ENCODE data around the gene LYRM4. TPM values are rescaled to one million over a fixed set of nuclear protein-coding genes. Genes with fewer than 3 reads are reported as not detected.
A peak's percentile ranks its signal among the peaks of the same experiment; 100 is the strongest.

LYRM4 gene
- polyA plus RNA-seq, 1 donor (not counting 4 experiments of a cell fraction or from before 2014, with no cell fraction given) = 41.1 TPM

GRCh38 chr6:5083813-5084359 lies 176.9 kb downstream of the LYRM4 start:
- H2AFZ ChIP-seq (ENCODE audit: control insufficient read depth, low read length) = no peak overlapping the region
- H3K4me1 ChIP-seq (ENCODE audit: control insufficient read depth, extremely low read depth, insufficient read depth, low read length) = peaks cover 21% of the 10 kb centered on the region
- FAIRE-seq (no peak), DNase-seq (ENCODE audit: low read depth, low spot score) (no peak)
- no peak overlapping the region for H3K4me2 ChIP-seq (ENCODE audit: control insufficient read depth, extremely low read depth, insufficient read depth, low read depth, low read length)
- peaks cover 21% of the 10 kb centered on the region for H3K27me3 ChIP-seq (ENCODE audit: control insufficient read depth, extremely low read depth, insufficient read depth, low read length)
- H3K4me3 ChIP-seq (ENCODE audit: control insufficient read depth in 2 of 3, extremely low read depth in 1 of 3, insufficient read depth in 2 of 3, low read depth in 1 of 3, low read length in 3 of 3) = no peak overlapping the region
- H3K36me3 ChIP-seq (ENCODE audit: control insufficient read depth in 2 of 2, extremely low read depth in 1 of 2, insufficient read depth in 2 of 2, low read length in 2 of 2) = no peaks in the 10 kb centered on the region
- H3K9me1 ChIP-seq (ENCODE audit: control insufficient read depth, extremely low read depth, insufficient read depth, low read length) = no peaks in the 10 kb centered on the region
- no peaks in the 10 kb centered on the region for H4K20me1 ChIP-seq (ENCODE audit: control insufficient read depth, extremely low read depth, insufficient read depth, low read length)
- no peak overlapping the region for H3K9ac ChIP-seq (ENCODE audit: control insufficient read depth, extremely low read depth, insufficient read depth, low read length)
- dilution Hi-C loops (cut with MboI; ENCODE audit: extremely low pct_ligation_motif_present, low sequenced_read_pairs) = no loop called here
- no peak overlapping the region for H3K27ac ChIP-seq (ENCODE audit: control insufficient read depth, insufficient read depth, low read length)
- TF ChIP-seq, protein P1, sequence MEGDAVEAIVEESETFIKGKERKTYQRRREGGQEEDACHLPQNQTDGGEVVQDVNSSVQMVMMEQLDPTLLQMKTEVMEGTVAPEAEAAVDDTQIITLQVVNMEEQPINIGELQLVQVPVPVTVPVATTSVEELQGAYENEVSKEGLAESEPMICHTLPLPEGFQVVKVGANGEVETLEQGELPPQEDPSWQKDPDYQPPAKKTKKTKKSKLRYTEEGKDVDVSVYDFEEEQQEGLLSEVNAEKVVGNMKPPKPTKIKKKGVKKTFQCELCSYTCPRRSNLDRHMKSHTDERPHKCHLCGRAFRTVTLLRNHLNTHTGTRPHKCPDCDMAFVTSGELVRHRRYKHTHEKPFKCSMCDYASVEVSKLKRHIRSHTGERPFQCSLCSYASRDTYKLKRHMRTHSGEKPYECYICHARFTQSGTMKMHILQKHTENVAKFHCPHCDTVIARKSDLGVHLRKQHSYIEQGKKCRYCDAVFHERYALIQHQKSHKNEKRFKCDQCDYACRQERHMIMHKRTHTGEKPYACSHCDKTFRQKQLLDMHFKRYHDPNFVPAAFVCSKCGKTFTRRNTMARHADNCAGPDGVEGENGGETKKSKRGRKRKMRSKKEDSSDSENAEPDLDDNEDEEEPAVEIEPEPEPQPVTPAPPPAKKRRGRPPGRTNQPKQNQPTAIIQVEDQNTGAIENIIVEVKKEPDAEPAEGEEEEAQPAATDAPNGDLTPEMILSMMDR (optimal IDR thresholded peaks at IDR 0.05 in 1 of 3, IDR thresholded peaks at IDR 0.05 in 1 of 3, conservative IDR thresholded peaks at IDR 0.05 in 1 of 3; ENCODE audit: extremely low read depth in 1 of 3, insufficient read depth in 2 of 3, low read length in 3 of 3) = no peak
- TF ChIP-seq EZH2 (IDR thresholded peaks at IDR 0.05; ENCODE audit: low read length) = no peak
- H3K79me2 ChIP-seq (ENCODE audit: control insufficient read depth, insufficient read depth, low read length) = no peaks in the 10 kb centered on the region
- H3K9me3 ChIP-seq (ENCODE audit: control insufficient read depth, low read depth, low read length) = no peaks in the 10 kb centered on the region

DNA sequence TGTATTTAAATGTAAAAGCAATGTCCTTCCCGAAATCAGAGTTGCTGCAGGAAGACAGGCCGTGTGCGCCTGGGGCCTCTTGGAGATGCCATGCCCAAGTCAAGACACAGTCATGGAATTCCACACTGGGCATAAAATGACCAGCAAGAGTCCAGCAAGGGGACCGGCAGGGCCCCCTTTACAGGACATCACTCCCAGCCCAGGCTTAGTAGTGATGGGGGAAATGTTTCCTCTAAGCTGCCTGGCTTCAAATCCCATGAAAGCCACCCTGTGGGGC lies 177.5 kb downstream of the LYRM4 start:
- H3K9me1 ChIP-seq (ENCODE audit: control insufficient read depth, extremely low read depth, insufficient read depth, low read length) = no peaks in the 10 kb centered on the region
- peaks cover 21% of the 10 kb centered on the region for H3K4me1 ChIP-seq (ENCODE audit: control insufficient read depth, extremely low read depth, insufficient read depth, low read length)
- H3K9ac ChIP-seq (ENCODE audit: control insufficient read depth, extremely low read depth, insufficient read depth, low read length) = no peak overlapping the region
- H3K79me2 ChIP-seq (ENCODE audit: control insufficient read depth, insufficient read depth, low read length) = no peaks in the 10 kb centered on the region
- H3K27me3 ChIP-seq (ENCODE audit: control insufficient read depth, extremely low read depth, insufficient read depth, low read length) = peaks cover 21% of the 10 kb centered on the region
- DNase-seq (ENCODE audit: low read depth, low spot score) (no peak), FAIRE-seq (no peak)
- no peaks in the 10 kb centered on the region for H3K9me3 ChIP-seq (ENCODE audit: control insufficient read depth, low read depth, low read length)
- H3K4me3 ChIP-seq (ENCODE audit: control insufficient read depth in 2 of 3, extremely low read depth in 1 of 3, insufficient read depth in 2 of 3, low read depth in 1 of 3, low read length in 3 of 3) = peak overlapping the region in 1 of 3 experiments; percentile 15
- H3K27ac ChIP-seq (ENCODE audit: control insufficient read depth, insufficient read depth, low read length) = no peak overlapping the region
- TF ChIP-seq EZH2 (IDR thresholded peaks at IDR 0.05; ENCODE audit: low read length) = no peak
- TF ChIP-seq, protein P1 (optimal IDR thresholded peaks at IDR 0.05 in 1 of 3, IDR thresholded peaks at IDR 0.05 in 1 of 3, conservative IDR thresholded peaks at IDR 0.05 in 1 of 3; ENCODE audit: extremely low read depth in 1 of 3, insufficient read depth in 2 of 3, low read length in 3 of 3) = no peak
- H2AFZ ChIP-seq (ENCODE audit: control insufficient read depth, low read length) = no peak overlapping the region
- H3K36me3 ChIP-seq (ENCODE audit: control insufficient read depth in 2 of 2, extremely low read depth in 1 of 2, insufficient read depth in 2 of 2, low read length in 2 of 2) = no peaks in the 10 kb centered on the region
- H4K20me1 ChIP-seq (ENCODE audit: control insufficient read depth, extremely low read depth, insufficient read depth, low read length) = no peaks in the 10 kb centered on the region
- dilution Hi-C loops (cut with MboI; ENCODE audit: extremely low pct_ligation_motif_present, low sequenced_read_pairs) = no loop called here
- H3K4me2 ChIP-seq (ENCODE audit: control insufficient read depth, extremely low read depth, insufficient read depth, low read depth, low read length) = peak overlapping the region; percentile 64
